AG04450 (cell line): Measurements from ENCODE around the gene RANBP3. TPM values are rescaled to one million over a fixed set of nuclear protein-coding genes. Genes with fewer than 3 reads are reported as not detected.

Experiments used
- CTCF ChIA-PET: fragments of 300-600, 350-600 bp; formaldehyde crosslinking; extraction: SDS; loops from one replicate; lab custom pipeline; 2022; ENCODE audit warnings: antibody characterized with exemption, inconsistent platforms; lab: Charles Lee
- POLR2A ChIA-PET: fragments of 350-600 bp; formaldehyde crosslinking; extraction: SDS; loops from one replicate; lab custom pipeline; 2021; ENCODE audit warnings: antibody characterized with exemption, inconsistent platforms; lab: Yijun Ruan, JAX
- DNase-seq: peaks from one replicate; pipeline ENCODE4 v3.0.0-alpha.2; 2011; ENCODE audit warnings: low read depth, low spot score
- H3K27ac ChIP-seq: one replicate; pipeline ENCODE4 v1.5.1; 2012; ENCODE audit warnings: low read depth, low read length, control low read depth
- H3K27me3 ChIP-seq: one replicate; pipeline ENCODE4 v1.6.0; 2012; ENCODE audit warnings: low read length; ENCODE audit not compliant: control insufficient read depth, insufficient read depth
- H3K4me3 ChIP-seq: 2 replicates; pipeline ENCODE4 v1.5.1; 2011; ENCODE audit warnings: mild to moderate bottlenecking, low read depth, low read length, control low read depth
- H3K9me3 ChIP-seq: 2 replicates; pipeline ENCODE4 v1.5.1; 2012; ENCODE audit warnings: low read length; ENCODE audit not compliant: control insufficient read depth, insufficient read depth
- polyA plus RNA-seq: library from polyadenylated mRNA; depleted of rRNA; stranded (reverse); fragments of >200 nt; gene quantifications from 2 replicates; pipeline ENCODE4 v1.2.3, GENCODE V29; 2011
- TF ChIP-seq, protein P1 (sequence below): IDR thresholded peaks from 2 replicates; pipeline ENCODE4 v1.5.1; 2011; ENCODE audit warnings: low read depth, low read length, control low read depth, inconsistent platforms

The RANBP3 gene
- polyA plus RNA-seq, 1 experiment = 62.6 TPM

DNA sequence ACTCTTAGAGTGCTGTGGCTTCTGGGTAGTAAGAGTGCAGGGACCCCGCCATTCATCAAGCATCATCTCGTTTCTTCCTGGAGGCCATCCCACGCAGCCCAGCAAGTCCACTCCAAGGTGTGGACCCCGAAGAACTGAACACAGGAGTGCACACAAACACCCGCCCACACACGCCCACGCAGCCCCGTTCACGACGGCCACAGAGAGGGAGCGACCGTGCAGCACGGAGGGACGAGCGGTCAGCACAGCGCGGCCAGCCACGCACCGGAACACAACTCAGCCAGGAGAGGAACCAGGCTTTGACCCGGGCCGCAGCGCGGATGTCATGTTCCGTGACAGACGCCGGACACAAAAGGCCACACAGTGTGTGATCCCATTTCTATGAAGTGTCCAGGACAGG is 18.2 kb upstream of the RANBP3 start:
- TF ChIP-seq, protein P1, sequence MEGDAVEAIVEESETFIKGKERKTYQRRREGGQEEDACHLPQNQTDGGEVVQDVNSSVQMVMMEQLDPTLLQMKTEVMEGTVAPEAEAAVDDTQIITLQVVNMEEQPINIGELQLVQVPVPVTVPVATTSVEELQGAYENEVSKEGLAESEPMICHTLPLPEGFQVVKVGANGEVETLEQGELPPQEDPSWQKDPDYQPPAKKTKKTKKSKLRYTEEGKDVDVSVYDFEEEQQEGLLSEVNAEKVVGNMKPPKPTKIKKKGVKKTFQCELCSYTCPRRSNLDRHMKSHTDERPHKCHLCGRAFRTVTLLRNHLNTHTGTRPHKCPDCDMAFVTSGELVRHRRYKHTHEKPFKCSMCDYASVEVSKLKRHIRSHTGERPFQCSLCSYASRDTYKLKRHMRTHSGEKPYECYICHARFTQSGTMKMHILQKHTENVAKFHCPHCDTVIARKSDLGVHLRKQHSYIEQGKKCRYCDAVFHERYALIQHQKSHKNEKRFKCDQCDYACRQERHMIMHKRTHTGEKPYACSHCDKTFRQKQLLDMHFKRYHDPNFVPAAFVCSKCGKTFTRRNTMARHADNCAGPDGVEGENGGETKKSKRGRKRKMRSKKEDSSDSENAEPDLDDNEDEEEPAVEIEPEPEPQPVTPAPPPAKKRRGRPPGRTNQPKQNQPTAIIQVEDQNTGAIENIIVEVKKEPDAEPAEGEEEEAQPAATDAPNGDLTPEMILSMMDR = no peak
- DNase-seq = no peak
- no peak overlapping the region for H3K27ac ChIP-seq
- POLR2A ChIA-PET = interaction anchor here (0.5 kb wide), 1 partner anchor 187 kb away, joined by 8 read pairs; no protein-coding TSS in a partner anchor
- CTCF ChIA-PET = no interaction called here
- no peaks in the 10 kb centered on the region for H3K27me3 ChIP-seq
- peaks cover 4% of the 10 kb centered on the region for H3K9me3 ChIP-seq
- no peak overlapping the region for H3K4me3 ChIP-seq

DNA sequence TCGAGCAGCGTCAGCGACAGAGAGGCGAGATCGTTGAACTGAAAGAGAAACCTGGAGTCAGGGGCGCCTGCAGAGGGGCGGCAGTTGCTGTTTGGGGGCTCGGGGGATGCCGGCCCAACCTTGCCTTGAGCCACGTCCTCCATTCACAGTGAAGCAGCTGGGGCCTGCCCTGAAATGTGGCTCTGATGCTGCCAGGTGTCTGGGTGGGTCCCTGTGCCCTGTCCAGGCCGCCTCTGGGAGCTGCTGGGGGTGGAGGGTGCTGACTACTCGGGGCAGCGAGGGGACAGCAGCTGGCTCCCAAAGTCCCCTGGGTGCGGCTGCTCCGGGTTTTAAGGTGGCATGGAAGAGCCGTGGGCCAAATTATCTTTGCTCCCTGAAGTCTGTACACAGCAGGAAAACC is 17.7 kb upstream of the RANBP3 start:
- ChIA-PET POLR2A (no interaction called here), CTCF (interaction anchor here (0.6 kb wide), 1 partner anchor 28 kb away, joined by 3 read pairs; no protein-coding TSS in a partner anchor)
- Histone ChIP-seq H3K4me3 (no peak overlapping the region), H3K27ac (no peak overlapping the region), H3K9me3 (peaks cover 6% of the 10 kb centered on the region), H3K27me3 (no peaks in the 10 kb centered on the region)
- no peak for DNase-seq
- TF ChIP-seq, protein P1 = no peak

DNA sequence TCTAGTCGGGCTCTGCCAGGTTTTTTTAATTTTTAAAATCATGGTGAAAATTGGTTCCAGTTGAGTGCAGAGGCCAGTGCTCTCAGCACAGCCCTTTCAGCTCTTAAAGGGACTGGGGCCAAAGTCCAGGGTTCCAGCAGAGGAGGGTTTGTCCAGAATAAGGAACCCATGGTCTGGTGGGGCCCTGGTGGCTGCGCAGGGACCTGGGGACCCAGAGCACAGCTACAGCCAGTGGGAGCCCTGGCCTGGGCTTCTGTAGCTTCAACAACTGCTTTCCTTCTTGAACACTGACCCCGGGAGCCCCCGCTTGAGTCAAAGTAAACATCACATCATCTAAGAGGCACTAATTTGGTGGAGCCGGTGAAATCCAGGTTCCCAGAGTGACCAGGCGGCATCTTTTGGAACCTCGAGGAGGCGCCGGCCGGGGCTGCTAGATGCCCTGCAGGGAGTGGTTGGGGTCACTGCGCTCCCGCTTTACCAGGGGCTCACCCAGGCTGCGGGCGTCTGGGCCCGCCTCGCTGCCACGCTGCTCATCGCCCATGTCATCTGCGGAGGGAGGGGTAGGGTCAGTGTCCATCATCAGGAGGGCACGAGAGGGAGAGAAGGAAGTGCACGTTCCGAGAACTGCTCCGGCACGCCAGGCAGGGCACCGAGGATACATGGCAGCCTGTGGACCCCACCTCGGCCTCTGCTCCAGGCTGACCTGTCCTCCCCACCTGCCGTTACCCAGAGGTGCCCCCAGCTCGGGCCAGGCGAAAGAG is 16.6 kb upstream of the RANBP3 start:
- CTCF ChIA-PET = interaction anchor here (0.9 to 1.8 kb wide), 2 partner anchors 15 to 28 kb away, joined by 4 to 8 read pairs; no protein-coding TSS in a partner anchor
- peaks cover 6% of the 10 kb centered on the region for H3K9me3 ChIP-seq
- POLR2A ChIA-PET = no interaction called here

DNA sequence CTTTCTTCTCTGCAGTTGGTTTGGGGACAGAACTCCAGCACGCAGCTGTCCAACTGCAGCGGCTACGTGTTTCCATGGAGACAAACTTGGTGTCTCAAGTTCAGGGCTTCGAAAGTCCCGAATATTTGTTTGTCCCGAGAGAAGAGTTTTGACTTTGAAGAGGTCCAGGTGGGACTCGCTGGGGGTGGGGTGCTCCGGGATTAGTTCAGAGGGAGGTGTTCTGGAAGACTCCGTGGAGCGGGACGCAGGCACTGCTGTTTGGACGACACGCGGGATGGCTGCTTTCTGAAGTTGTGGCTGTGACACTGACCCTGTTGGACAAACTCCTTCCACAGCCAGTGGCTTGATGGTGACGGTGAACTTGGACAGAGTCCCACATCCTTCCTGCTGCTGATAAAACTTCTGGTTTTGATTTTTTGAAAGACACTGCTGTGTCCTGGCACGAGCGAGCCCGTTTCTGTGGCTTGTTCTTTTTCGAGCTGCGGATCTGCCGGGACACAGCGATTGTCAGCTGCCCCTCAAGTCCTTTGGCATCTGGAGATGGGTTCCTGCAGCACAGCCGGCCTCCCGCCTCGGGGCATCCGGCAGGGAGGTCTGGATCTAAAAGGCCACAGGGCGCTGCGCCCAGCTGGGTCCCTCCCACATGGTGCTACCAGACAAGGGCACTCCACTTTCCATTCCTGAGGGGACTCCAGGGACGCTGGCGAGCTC is 15.9 kb upstream of the RANBP3 start:
- POLR2A ChIA-PET = no interaction called here
- TF ChIP-seq, protein P1 = no peak
- no peak for DNase-seq
- CTCF ChIA-PET = interaction anchor here (0.5 to 1.8 kb wide), 3 partner anchors 16 to 111 kb away, joined by 3 to 8 read pairs (median 4); no protein-coding TSS in a partner anchor
- no peak overlapping the region for H3K4me3 ChIP-seq
- no peak overlapping the region for H3K27ac ChIP-seq
- peaks cover 6% of the 10 kb centered on the region for H3K9me3 ChIP-seq
- H3K27me3 ChIP-seq = no peaks in the 10 kb centered on the region

More for the DNA sequence above, 16.6 kb upstream of the RANBP3 start:
- DNase-seq = no peak
- Histone ChIP-seq H3K27me3 (no peaks in the 10 kb centered on the region), H3K4me3 (no peak overlapping the region), H3K27ac (no peak overlapping the region)
- TF ChIP-seq, protein P1 = no peak

DNA sequence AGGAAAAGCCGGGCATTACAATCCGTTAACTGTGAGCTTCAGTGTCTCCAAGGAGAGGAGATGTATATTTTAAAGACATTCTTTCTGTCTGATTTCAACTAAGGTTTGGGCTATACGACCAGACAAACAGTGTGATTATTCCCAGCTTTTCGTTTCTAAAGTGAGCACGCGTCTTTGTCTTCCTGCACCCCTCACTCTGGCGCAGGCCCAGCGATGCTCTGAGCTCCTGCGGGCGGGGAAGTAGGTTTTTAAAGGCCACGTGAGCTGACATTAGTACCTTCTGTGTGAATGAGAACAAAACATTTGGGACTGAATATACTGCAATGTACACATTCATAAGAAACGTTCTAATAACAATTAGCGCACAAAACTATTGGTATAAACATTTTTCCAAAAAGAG is 15.3 kb upstream of the RANBP3 start:
- Histone ChIP-seq H3K4me3 (no peak overlapping the region), H3K9me3 (peaks cover 6% of the 10 kb centered on the region), H3K27me3 (no peaks in the 10 kb centered on the region), H3K27ac (no peak overlapping the region)
- TF ChIP-seq, protein P1 = no peak
- CTCF ChIA-PET = interaction anchor here (1.1 to 1.8 kb wide), 2 partner anchors 29 kb away, joined by 3 to 8 read pairs; no protein-coding TSS in a partner anchor
- DNase-seq = no peak
- POLR2A ChIA-PET = no interaction called here
